ENCODE data around the gene TOX4.
A peak's percentile ranks its signal among the peaks of the same experiment; 100 is the strongest.
"Not testable (repeated sequence)": the region's sequence is repeated elsewhere in the genome, so short reads cannot be mapped to it uniquely, and the experiment has no call there.

TOX4 gene

DNA sequence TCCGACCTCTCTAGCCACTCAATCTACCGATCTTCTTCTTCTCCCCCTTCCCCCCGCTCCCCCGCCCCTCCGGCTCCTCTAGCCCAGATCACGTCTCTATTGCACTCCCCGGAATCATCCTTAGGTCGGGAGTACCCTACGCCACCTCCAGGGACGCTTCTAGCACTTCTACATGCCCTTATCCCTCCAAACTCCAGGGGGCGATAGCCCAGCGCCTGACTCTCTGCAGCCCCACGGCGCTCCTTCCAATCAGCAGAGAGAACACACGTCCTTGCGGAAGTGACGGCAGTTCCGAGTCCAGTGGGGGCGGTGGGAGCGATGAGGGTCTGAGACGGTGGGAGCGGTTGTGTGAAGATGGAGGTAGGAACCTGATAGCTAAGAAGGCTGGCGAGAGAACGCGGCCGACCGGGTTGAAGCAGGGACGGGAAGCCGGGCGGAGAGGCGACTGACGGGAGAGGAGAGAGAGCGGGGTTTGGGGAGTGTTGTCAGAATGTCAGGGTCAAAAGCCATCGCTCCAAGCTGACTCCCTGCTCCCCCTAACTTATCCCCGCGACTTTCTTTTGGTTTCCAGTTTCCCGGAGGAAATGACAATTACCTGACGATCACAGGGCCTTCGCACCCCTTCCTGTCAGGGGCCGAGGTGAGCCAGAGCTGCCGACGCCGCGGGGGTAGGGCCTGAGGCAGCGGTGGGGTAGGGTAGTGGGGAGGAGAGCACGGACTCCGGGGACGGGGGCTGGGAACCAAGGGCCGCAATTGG, at the start of gene TOX4, which contains the start of gene RAB2B:
Gene TOX4 (plus strand): TSS at position 271 of the 757 bp plus-strand sequence. CDS start 84 bp downstream, at position 355.
Gene RAB2B (minus strand): TSS at position 35 of the 757 bp plus-strand sequence. CDS start 87 bp downstream, outside the sequence.
- peak; percentile 69 to 84 for DNase-seq (ENCODE audit: low read depth in 2 of 2, low spot score in 1 of 2)

DNA sequence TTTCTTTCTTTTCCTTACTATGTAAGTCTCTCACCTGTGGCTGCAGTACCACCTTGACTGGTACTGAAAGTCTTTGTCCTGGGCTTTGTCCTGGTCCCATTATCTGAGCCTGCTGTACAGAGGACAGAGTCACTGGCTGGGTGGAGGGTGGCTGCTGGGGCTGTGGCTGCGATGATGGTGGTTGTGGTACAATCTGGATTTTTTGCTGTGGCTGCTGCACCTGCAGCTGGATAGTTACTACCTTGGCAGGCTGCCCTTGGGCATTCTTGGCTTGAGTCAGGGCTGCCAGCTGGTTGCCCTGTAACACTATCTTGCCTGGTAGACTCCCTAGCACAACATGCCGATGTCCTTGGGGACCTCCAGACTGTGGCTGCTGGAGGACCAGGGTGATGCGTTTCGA, 48.1 kb upstream of the TOX4 start:
- DNase-seq (ENCODE audit: low read depth in 2 of 2, low spot score in 1 of 2) = no peak

DNA sequence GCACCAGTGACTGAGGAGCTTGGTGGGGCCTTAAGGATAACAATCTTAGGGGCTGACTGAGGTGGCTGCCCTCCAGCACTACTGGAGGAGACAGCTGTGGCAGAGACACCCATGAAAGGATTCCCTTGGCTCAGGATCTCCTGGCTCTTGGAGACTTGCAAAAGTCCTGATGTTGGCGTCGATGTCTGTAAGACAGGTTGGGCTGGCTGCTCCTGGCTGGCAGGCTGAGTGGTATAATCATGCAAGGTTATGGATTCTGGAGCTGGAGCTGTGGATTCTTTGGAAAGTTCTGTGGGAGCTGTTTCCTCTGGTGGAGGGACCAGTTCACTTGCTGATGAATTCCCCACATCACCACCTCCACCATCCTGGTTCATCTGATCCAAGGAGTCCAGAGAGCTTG, 45.9 kb upstream of the TOX4 start:
- no peak for DNase-seq (ENCODE audit: low read depth in 2 of 2, low spot score in 1 of 2)

DNA sequence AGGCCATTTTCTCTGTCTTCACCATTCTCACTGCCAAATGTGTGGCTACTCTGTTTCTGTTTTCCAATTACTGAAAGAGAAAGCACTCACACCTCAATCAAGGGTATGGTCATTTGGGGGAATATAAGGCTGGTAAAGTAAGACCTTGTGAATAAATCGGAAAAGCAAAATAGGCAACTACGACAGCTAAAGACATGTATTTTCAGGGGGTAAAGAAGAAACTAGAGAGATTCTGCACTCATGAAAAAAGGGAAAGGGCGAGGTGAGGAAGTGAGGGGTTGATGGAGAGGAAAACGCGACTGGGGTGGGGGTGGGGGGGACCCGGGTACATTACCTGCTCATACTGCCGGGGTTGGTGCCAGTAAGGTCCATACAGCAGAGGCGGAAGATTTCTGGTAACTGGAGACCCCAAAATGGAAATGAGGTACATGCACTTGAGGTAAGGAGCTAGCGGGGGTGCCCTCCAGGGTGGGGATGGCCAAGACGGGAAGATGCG, 40.4 kb upstream of the TOX4 start:
- no peak for DNase-seq (ENCODE audit: low read depth in 2 of 2, low spot score in 1 of 2)

DNA sequence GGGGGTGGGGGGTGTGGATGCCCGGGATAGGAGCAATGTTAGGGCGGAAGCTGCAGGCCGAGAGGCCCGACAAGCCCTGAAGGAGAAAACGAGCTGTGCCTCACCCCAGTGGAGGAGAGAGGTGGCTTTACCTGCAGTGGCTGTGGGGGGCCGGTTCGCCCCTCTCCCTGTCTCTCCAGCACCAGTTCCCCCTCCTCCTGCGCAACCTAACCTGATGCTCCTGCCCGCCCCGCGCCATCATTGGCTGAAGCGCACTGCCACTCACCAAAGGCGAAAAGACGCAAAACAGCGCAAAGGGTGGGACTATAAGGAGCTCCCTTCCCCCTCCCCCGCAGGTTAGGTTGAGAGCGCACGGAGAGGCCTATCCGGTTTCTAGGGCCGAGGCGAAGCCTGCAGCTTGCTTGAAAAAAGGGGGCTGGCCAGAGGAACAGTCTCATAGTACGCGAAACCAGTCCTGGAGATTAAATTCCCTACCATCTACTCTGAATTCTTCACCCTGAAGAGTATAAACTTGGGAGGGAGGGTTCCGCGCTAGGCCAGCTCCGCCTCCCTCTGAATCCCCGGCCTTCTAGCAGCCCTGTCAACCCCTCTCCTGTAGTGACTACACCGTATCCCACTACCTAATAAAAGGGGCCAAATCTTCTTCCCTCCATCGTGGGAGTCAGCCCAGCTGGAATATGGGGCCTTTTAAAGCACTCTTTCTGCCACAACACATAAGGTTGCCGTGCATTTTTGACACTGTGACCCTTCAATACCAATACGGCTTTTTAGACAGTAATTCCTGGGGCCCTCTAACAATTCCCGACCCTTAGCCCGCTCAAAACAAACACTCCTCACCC, 39.7 kb upstream of the TOX4 start:
- peak; percentile 96 to 97 for DNase-seq (ENCODE audit: low read depth in 2 of 2, low spot score in 1 of 2)

DNA sequence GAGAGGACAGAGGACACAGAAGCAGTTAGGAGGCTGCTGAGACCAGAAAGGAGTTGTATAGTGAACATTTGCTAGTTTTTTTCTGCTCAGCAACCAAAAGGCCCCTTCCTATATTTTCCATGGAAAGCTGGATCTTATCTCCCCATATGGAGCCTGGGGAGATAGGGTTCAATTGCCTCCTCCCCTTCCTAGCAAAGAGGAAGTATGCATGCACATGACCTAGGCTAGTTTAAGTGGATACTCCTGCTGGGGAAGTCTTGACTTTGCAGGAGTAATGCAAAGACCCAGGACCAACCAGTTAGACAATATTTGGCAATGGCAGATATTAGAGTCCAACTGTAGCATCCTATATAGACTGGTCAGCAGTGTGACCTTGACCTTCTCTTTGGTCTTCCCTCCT, 36.1 kb upstream of the TOX4 start:
- DNase-seq (ENCODE audit: low read depth in 2 of 2, low spot score in 1 of 2) = no peak

DNA sequence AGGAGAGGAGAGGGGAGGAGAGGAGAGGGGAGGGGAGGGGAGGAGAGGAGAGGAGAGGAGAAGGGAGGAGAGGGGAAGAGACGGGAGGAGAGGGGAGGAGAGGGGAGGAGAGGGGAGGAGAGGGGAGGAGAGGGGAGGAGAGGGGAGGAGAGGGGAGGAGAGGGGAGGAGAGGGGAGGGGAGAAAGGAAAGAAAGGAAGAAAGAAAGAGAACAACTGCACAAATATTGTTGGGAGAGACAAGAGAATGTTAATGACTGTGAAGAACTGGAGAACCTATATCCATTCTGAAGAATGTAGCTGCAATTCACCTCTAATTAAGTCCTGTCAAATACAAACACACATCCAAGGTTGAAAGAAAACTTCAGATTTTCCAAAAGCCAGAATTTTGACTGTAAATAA, 34.3 kb upstream of the TOX4 start:
- DNase-seq (ENCODE audit: low read depth in 2 of 2, low spot score in 1 of 2) = not testable (repeated sequence)

DNA sequence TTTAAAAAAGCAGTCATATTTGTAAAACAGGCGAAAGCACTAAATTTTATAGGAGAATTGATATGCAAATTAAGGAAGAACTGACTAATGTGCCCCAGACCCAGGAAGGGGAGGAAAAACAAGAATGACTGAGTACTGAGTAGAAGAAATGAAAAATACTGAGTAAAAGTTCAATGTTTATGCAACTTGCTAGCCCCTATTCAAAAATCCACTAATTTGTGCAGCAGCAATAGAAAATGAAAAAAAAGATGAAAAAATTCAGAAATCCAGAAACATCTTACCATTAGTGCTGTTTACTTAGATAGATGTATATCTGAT, 27.1 kb upstream of the TOX4 start:
- no peak for DNase-seq (ENCODE audit: low read depth in 2 of 2, low spot score in 1 of 2)

DNA sequence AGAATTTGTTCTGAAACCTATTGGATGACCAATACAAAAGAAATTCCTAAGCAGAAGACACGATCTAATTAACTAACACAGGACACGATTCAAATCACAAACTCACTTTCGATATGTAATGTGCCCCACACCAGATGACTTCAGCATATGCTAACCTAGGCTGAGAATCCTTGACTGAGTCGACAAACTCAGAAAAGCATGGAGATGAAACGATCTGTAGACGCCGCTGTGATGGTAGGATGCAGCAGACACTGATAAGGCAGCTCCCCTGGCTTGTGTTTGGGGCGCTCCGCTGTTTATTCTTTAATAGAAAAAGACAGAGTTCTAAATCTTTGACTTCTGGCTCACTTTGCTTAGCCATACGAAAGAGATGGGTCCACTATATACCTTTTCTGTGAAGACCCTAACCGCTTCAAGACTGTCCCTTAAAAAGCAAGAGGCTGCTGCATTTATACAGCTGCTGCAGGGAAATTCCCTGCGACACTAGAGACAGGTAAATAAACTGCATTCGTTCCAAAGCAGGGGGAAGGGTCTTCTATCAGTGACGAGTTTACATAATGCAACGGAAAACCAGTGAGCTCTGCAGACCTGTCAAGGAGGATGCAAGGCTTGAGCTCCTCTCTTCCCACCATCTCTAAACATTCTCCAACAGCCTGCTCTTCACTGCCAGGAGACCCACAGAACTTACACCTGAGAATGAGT, 22.0 kb upstream of the TOX4 start:
- DNase-seq (ENCODE audit: low read depth in 2 of 2, low spot score in 1 of 2) = no peak

DNA sequence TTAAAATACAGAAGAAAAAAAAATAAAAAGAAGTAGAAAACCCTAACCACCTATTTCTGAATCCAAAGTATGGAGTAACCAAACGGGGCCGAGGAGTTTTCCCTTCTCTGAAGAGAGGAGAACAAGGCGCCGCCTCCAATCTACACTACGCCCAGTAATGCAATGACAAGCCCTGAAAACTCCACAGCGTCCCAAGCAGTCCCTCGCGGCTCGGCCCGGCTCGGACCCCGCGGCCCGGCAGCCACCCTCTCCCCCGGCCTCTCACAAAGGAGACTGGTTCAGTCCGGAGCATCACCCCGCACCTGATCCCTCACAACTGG, 21.4 kb upstream of the TOX4 start:
- no peak for DNase-seq (ENCODE audit: low read depth in 2 of 2, low spot score in 1 of 2)

DNA sequence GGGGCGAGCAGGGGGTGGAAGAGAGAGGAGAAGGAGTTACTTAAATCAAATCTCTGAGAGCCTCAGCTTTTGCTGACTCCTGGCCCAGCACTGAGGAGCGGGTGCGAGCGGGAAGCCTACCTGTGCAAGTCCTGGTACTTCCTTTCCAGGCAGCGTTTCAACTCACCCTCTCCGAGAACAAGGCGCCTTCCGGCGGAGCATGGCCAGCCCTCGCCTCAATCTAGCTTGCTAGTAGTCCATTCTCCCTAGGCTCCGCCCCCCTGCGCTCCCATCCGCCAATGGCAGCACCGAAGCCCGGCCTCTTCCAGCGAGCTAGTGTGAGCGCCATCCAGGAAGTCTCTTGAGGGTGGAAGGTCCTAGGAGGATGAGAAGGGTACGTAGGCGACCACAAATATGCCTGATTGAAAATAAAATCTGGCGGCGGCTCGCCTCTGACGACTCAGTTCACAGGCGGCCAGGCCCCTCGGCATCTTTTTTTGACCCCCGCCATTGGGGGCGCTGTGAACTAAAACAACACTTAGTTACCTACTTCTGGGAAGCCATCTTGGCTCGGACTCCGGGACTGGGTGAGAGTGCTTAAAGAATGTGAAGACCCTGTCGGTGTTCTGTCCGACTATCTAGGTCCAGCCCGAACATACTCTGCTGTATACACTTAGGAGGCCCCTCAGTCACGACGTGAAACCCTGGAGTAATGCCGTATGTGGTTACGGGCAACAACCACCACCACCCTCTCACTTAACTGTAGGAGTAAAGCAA, 20.9 kb upstream of the TOX4 start, which contains the start of gene CHD8:
Gene CHD8 (minus strand): TSS at position 212 of the 756 bp plus-strand sequence. CDS start 24,480 bp downstream, outside the sequence.
- peak; percentile 98 for DNase-seq (ENCODE audit: low read depth in 2 of 2, low spot score in 1 of 2)

DNA sequence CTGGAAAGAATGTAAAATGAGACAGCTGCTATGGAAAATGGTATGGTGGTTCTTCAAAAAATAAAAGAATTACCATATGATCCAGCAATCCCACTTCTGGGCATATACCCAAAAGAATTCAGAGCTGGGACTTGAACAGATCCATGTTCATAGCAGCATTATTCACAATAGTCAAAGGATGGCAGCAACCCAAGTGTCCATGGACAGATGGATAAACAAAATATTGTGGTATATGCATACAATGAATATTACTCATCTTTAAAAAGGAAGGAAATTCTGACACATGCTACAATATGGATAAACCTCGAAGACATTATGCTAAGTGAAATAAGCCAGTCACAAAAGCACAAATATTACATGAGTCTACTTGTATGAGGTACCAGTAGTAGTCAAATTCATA, 9.4 kb upstream of the TOX4 start:
- DNase-seq (ENCODE audit: low read depth in 2 of 2, low spot score in 1 of 2) = no peak

DNA sequence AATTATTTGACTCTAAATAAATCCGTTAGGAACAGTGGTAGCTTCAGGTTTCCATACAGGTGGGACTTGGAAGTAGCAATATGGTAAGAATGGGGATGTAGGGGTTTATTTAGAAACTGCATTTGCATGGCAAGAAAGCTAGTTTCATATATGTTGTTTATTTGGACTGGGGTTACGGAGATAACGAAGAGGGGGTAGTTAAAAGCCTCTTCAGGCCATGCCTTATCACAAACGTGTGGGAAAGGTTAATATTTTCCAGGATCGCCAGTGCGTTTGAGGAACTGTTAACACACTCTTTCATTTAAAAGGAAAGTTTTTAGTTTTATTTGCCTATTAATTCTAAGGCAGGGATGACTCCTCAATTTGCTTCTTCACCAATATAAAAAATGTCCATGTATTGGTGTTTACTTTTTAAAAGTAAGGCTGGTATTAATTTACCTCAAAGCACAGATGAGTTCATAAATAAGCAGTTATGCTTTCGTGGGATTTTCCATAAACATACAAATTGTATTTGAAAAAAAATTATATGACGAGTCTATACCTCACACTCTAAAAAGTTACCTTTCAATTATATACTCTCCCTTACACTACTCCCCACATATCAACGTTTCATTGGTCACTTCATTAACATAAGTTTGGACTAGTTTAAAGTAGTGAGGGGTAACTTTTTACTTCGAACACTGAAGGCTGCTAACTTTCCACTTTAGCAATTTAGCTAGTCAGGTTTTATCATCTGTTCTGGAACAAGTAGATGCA, 1.1 kb upstream of the TOX4 start:
- no peak for DNase-seq (ENCODE audit: low read depth in 2 of 2, low spot score in 1 of 2)

DNA sequence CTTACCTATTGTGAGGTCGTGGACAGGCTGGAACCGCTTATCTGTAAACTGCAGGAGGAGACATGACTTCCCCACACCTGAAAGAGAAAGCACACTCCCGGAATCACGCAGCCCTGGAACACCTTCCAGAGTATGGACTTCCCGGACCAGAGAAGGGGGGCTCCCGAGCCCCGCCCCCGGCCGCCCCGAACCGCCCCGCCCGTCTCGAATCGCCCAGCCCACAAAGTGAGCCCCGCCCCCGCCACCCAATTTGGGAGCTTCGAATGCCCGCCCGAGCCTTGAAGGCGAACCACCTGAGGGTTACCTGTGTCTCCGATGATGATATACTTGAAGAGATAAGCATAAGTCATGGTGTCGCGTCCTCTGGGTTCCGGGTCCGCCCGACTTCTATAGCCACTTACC, 471 bp upstream of the TOX4 start:
- peak; percentile 70 to 71 for DNase-seq (ENCODE audit: low read depth in 2 of 2, low spot score in 1 of 2)

DNA sequence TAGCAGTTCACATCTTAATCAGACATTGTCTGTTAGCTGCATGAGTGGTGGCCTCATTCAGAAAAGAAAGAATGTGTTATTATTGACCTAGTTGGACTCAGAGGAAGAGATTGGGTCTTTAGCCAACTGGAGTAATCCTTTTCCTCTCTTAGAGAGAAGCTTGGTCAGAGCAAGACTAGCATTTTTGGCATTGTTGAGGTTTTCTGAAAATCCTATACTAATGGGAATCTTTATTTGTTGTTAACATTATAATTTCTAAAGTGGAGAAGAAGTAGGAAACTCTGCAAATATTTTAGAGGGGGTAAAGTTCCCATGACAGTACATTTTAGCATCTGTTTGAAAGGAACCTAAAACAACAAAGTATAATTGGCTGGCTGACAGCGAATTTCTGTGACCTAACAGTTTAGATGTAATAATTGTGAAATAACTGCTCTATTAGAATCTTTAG, 9.7 kb downstream of the TOX4 start:
- DNase-seq (ENCODE audit: low read depth in 2 of 2, low spot score in 1 of 2) = no peak

DNA sequence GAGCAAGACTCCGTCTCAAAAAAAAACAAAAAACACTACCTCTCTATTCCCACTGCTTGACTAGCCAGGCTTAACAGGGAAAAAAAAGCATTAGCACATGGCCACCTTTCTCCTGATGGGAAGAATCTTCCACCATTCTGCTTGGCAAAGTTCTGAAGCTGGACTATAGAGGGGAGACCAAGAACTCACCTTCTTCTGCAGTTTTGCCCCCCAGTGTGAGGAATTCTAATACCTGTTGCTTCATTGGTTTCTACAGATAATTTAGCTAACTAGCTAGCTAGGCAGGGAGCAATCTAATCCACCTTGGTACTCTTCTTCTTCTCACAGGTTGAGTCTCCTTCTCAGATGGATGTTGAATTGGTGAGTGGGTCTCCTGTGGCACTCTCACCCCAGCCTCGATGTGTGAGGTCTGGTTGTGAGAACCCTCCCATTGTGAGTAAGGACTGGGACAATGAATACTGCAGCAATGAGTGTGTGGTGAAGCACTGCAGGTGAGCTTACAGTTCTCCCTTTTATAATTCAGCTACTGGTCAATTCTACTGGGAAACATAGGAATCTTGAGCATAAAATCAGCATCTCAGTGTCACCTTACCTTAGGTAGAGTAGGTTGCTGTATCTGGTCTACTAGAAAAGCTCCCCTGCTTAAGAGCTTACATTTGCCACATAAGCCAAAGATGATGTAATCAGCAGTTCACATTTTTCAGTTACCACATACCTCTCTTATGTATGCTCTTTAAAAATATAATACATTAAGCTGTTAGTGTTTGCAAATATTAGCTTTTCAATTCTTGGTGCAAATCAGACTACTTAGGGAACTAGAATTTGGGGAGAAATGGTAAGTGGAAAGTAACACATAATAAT, 18.1 kb downstream of the TOX4 start:
- DNase-seq (ENCODE audit: low read depth in 2 of 2, low spot score in 1 of 2) = no peak

DNA sequence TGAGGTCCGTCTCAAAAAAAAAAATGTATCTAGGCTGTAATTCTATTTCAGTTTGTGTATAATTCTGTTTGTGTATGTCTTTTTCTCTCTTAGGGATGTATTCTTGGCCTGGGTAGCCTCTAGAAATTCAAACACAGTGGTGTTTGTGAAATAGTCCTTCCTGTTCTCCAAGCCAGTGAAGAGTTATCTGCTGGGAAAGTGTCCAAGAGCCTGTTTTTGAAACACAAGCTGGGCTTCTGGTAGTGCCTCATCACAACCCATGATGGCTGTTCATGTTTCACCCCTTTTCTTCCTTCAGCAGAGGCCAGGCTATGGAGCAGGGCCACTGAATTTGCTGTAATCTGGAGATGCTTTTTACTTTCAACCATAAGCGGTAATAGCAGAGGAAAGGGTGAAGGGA, 19.5 kb downstream of the TOX4 start:
- no peak for DNase-seq (ENCODE audit: low read depth in 2 of 2, low spot score in 1 of 2)

DNA sequence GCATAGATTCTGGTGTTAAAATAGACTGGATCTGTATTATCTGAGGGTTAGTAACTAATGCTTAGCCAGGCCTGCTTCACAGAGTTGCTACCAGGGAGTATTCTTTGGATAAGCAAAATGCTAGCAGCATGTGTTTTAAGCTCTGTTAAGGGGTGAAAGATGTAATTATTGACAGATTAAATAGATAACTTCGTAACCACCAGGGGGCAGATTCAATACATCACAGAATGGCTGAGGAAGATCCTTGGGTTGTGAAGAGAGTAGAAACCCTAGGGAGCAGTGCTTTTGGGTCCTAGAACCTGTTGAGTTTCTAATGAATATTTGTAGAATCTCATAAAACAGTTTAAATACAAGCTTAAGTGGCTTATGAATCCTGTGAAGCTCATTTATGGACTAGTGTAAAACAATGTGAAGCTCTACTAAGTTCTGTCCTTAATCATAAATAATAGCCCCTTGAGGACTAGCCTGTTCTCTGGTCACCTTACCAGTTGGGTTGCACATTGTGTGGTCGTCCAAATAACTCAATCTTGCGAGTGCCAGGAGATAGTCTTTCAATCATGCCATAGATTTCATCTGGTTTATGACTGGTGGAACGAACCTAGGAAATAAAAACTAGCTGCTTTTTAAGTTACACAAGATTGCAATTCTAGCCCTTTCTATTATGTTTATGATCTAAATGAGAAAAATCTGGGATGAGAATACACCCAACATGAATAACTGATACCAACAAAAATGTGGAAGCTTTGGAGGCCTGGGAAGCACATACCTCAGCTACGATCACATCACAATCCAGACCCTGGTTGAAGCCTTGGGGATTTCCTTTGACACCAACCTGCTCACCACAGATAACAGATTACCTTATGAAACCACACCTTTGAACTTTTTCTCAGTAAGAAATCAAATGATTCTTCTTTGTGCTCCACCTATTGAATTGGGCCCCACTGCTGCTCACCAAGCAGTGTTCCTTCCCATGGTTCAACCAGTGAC, 21.8 kb downstream of the TOX4 start:
- DNase-seq (ENCODE audit: low read depth in 2 of 2, low spot score in 1 of 2) = no peak
